ENCODE measurements around the gene TMPRSS11A.

The TMPRSS11A gene

DNA sequence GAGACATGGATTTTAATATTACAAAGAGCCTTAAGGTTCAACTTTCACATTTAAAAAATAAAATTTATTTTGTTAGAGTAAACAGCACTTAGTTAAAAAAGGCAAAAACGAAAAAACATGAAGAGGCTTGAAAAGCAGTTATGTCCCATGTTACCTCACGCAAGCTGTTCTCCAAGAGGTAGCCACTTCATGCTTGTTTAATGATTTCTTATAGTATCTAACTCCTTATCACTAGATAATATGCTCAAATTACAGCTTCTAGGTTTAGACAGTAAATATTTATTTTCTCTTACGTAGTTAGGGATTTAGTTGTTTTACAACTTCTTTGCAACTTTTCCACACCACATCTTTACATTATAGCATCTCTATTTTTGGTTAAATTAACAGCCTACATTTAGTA lies 51.7 kb downstream of the TMPRSS11A start:
- DNase-seq, result no peak

DNA sequence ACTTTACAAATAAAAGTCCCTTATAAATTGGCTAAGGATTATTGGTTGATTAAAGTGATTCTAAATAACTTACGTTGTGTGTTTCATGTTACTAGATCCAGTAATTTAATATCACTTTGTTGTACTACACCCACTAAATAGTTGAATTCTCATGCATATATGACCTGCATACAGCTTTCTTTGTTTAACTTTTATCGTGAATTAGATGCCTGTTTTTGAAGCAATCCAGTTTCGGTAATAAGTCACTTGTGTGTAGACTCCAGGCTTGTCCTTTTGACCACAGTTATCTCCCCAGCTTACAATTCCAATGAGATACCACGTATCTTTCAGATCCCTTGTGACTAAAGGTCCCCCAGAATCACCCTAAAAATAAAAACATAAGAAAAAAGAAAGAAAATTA lies 52.2 kb downstream of the TMPRSS11A start:
- no peak for DNase-seq

DNA sequence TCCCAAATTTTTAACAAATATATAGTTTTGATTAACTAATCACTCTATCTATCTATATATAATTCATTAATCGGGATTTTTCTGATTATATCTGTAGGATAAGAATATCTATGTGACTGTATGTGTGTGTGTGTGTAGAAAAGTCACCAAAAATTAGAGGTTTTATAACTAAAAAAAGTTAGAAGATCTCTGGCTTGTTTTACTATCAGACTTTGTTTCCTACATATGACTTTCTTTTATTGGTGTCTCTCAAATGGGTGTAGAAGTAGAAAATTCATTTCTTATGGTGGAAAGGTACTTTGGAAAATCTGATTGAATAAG lies 52.7 kb downstream of the TMPRSS11A start:
- no peak for DNase-seq

DNA sequence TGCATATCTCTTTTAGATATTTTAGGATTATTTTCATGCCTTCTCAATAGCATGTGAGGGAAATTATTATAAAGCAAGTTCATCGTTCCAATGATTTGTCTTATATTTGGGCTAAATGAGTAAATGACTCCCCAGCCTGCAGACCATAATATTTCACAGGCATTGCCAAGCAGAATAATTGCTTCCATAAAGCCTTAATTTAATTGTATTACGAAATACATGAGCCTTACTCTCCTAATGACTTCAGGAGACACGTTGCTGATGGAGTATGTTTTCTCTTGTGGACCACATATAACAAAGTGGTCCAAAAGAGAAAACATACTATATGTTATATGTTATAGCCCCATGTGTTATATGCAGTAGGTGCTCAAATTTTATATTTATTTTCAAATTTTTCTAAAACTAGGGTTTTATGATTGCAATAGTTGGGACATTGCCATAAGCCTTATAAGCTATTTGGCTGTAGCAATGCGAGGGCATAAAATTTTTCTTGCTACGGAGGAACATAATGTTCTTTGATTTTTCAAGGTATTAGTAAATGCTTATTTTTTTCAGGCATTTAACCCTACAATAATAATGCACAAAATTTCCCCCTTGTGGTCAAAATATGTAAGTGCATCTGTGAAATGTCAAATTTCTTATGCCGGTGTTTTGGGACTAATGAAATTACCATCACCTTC lies 53.2 kb downstream of the TMPRSS11A start:
- DNase-seq, result no peak

DNA sequence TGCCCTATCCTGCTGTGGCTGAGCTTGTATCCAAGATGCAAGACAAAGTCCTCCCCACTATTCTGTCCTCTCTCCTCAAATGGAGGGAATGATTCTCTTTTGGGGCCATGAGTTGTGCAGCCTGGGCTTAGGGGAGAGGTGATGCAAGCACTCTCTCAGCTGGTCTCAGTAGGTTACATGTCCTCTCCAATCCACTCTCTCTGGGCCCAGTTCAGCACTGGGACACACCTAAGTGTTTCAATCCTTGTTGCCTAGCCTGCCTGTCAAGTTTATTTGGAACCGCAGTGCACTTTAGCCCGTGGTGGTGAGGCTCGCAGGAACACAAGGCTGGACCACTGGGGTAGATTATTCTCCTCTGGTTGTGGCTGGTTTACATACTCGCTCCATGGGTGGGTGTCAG lies 55.6 kb downstream of the TMPRSS11A start:
- DNase-seq, result no peak

DNA sequence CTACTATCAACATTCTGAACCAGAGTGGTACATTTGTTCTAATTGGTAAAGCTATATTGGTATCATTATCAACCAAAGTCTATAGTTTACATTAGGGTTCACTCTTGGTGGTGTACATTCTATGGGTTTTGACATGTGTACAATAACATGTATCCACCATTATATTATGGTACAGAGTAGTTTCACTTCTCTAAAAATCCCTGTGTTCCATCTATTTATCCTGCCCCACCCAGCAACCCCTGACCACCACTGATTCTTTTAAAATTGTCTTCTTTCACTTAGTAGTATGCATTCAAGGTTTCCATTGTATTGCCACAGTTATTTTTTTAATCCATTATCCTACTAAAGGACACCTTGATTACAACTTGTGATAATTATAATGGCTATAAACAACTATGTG lies 64.2 kb downstream of the TMPRSS11A start:
- DNase-seq, result no peak

DNA sequence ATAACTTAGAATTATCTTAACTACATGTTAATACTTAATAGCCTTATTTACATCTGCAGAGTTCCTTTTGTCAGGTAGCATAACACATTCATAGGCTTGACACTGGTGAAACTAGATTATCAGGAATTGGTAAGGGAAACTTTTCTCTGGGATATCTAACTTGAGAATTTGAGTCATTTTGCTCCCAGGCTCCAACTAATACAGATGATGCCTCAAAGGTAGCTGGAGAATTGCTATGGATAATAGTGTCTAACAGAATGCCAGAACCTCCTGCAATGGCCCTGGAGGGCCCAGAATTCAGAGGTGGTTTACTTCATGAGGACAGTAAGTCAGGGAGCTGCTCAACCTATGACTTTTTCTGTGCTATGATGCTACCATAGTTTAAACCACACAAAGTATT lies 65.6 kb downstream of the TMPRSS11A start:
- no peak for DNase-seq

DNA sequence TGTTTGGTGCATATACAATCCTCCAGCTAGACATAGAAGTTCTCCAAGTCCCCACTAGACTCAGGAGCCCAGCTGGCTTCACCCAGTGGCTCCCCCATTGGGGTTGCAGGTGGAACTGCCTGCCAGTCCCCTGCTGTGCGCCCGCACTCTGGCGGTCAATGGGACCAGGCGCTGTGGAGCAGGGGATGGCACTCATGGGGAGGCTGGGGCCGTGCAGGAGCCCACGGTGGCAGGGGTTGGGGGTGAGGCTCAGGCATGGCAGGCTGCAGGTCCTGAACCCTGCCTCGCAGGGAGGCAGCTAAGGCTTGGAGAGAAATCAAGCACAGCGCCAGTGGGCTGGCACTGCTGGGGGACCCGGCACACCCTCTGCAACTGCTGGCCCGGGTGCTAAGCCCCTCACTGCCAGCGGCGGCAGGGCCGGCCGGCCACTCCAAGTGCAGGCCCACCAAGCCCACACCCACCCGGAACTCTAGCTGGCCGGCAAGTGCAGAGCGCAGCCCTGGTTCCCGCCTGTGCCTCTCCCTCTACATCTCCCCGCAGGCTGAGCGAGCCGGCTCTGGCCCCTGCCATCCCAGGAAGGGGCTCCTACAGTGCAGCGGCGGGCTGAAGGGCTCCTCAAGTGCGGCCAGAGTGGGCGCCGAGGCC lies 66.8 kb downstream of the TMPRSS11A start:
- DNase-seq, result no peak

DNA sequence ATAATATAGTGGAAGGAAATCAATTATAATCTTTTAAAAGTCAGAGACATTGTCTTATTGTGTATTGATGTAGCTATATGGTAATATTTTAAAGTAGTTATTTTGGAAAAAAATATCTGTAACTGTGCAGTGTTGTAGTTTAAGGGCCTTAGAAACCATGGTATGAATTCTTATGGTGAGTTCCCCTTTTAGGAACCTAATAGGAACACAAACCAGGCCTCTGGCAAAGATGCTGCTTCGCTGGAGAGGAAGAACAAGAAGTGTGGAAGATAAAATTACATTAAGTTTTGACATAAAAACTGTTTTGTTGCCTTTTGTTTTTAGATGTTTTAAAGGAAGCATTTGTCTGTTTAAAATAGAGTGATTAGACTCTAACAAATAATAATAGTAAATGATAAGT lies 68.6 kb downstream of the TMPRSS11A start:
- DNase-seq, result no peak

DNA sequence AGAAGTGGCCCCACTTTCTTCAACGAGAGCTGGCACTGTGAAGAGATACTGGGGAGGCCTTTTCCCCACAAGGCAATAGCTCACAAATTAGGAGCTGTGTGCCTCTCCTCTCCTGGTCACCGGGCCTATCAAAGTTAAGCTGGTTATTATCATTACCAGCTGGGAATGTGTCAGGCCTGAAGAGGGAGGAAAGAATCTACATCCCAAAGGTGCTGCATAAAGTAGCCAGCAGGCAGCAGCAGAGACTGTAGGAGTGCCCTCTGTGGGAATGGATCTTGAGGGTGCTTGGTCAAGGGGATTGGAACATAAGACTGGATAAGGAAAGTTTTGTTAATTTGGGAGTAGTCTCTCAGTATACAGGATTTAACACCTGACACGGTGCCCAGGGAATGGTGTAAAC lies 70.4 kb downstream of the TMPRSS11A start:
- DNase-seq, result no peak

DNA sequence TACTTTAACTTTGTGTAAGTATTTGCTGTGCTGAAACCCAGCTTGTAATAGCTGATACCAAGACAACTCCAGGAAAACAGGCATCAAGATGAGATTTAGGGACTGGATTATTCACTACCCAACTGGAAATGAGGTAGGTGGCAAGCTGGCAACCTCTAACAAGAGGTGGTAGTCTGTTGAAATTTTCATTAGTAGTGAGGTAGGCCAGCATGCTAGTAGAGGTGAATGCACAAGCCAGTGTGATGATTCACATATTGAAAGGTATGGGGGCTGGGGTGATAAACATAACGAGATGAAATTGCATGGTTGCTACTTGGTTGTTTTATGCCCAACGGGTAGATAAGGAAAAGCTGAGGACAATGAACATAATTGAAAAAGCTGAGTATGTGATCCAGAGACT lies 71.0 kb downstream of the TMPRSS11A start:
- no peak for DNase-seq

DNA sequence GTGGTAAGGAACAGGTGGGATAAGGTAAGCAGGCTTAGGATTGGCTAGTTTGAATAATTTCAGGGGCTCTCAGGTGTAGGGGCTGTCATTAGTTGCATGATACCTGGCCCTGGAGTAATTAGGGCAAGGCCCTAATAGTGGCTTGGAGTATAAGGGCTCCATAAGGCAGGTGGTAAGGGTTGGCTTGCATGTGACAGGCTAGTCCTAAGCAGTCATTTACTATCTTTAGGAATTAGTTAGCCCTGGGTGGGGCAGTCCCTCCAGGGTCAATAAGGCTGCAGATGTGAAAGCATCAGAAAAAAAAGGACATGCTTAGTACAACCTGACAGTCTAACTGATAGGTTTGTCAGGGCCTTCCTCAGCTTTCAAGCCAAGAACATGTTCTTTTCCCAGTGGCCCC lies 71.6 kb downstream of the TMPRSS11A start:
- no peak for DNase-seq

DNA sequence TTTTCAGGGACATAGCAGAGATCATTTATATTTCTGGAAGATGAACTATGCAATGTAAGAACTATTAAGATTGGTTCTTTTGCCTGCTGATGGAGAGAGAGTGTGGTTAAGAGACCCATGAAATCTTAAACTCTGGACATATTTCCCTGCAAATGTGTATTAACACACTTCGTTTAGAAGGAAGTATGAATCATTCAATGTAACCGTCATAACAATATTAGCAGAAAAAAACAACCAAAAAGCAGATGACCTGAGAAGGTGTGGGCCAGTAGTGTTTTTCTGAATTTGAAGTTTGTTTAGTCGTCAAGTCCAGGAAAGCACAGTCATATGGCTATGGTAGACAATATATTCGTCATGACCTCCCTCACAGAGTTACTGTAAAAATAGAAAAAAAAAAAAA lies 77.0 kb downstream of the TMPRSS11A start:
- no peak for DNase-seq

DNA sequence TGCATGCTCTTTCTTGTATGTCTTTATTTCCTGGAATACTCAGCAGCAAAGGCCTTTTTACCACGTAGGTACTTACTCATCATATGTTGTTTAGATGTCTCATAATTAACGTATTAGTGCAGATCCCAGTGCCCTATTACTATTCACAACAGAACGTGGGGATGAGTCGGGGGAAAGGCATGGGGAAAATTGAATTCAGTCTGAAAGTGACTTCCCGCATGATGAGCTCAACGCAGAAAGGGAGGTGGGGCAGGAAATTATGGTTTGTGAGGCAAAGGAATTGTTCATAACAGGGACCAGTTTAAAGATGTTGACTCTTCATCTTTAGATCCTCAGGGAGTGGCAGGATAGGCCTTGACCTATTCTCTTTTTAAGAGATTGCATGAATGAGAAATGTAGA lies 77.5 kb downstream of the TMPRSS11A start:
- no peak for DNase-seq

DNA sequence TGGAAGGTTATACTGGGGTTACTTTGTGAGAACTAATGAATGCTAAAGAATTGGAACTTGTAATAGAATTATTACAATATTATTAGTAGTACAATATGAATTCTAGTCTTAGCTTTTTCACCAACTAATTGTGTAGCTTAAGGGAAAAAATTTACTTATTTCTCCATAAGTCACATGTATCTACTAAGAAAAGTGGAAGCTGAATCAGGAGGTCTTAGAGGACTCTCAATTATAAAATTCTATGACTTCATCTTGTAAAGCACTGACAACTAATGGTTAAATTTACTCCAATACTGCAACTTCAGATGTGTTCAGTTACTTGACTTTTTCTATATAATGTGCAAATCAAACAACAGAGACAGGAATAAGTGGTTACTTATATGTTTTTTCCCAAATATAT lies 78.6 kb downstream of the TMPRSS11A start:
- DNase-seq, result no peak

DNA sequence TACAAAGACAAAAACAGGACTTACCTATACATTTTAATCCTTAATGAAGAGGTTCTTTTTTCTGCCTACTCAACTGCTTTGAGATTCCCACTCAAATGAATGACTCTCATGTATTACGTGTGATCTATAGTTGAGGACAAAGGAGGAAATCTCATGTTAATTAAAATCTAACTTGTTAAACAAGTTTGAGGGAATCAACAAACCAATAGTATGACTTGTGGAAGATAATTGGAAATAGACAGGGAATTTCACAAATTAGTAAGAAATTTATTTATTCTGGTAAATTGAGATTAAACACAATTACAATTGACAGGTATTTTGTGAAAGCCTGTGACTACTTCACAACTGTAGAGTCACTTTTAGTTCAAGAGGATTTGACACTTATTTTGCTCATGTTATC lies 79.4 kb downstream of the TMPRSS11A start, which contains the start of gene TMPRSS11D:
Gene TMPRSS11D, minus strand, starts transcription at position 101 of the 400 bp plus-strand sequence. Its CDS starts 69 bp downstream, at position 32.
- no peak for DNase-seq

DNA sequence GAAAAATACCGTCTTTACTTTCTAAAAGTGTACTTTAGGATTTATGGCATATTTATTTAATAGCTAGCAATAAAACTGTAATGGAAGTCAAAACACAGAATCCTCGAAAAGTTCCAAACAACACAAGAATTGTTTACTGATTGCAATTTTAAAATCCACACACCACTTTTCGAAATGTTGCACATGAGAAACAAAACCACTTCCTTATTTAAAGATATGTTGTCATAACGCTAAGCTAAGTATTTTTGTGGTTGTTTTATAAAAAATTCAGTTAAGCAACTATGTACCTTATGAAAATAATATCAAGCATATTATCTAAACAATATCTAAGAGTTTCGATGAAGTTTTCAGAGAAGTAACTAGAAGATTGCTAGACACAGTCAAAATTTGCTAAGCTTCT lies 79.8 kb downstream of the TMPRSS11A start:
- no peak for DNase-seq

DNA sequence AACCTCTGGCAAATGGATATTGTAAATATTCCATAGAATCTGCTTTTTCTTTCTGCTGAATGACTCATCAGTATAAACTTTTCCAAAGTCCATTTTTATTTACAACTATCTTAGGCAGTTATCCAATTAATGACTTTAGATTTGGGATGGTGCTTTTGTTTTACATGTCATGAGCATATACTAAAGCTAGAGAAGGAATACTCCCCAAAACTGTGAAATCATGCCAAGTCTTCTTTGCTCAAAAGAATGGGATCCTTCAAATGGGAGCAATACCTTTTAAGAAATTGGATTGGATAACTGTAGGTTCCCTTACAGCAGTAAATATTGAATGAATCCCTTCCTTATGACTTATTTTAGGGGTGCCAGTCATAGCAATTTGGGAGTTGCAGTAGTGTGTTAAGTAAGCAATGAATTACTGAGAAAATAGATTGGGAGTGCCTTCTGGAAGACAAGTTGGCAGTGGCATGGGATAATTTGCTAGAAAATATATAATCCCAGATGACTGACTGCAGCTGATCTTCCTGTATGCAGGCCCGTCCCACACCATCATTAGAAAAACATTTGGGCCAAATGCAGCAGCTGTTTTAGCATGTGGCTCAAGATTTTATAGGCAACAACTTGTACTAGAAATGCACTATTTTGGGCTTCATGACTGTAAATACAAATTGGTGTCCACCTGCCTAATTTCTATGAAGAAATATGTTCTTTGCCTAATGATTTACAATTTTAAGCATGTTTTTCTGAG lies 82.3 kb downstream of the TMPRSS11A start:
- DNase-seq, result no peak

DNA sequence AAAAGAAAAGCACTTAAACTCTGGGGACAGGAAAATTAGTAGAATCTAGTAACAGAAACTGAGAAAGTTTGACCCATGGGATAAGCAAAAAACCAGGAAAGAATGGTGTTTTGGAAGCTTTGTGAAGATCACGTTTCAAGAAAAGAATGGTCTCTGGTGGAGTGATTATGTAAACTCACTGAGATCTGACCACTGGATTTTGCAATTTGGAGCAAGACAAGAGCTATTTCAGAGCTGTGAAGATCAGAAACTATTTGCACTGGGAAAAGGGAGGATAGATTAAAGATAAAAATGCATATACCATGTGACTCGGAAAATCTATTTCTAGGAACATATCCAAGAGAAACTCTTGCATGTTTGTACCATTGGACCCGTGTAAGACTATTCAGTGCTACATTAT lies 83.8 kb downstream of the TMPRSS11A start:
- no peak for DNase-seq

DNA sequence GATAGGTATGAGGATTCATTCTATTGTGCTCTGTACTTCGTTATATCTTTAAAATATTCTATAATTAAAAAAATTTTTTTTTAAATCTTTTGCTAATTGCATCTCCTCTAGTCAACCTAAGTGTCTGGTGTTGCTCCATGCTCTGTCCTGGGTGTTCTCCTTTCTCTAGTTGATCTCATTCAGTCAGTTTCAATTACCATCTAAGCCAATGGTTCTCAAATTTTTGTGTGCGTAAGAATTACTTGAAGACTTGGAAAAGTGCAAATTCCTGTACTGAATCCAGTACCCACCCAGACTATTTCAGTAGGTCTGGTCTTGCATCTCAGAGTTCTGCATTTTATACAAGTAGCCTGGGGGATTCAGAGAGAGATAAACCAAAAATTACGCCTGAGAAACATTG lies 86.2 kb downstream of the TMPRSS11A start:
- DNase-seq, result no peak

DNA sequence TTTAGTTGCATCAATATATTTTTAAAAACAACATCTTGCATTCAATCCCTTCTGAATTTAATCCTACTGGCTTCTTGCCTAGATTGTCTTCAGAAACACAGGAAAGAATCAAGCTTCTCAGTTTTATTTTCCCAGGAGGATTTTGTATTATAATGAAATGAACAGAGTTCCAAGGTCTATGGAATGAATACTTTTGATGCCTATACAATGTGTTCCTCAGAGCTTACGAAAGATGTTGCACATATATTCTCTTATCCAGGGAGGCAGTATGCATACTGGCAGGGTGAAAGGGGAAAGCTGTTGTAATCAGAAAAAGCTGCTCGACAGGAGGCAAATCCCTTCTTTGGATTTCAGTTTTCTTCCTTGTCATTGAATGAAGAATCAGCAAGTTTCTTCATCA lies 88.3 kb downstream of the TMPRSS11A start:
- no peak for DNase-seq

DNA sequence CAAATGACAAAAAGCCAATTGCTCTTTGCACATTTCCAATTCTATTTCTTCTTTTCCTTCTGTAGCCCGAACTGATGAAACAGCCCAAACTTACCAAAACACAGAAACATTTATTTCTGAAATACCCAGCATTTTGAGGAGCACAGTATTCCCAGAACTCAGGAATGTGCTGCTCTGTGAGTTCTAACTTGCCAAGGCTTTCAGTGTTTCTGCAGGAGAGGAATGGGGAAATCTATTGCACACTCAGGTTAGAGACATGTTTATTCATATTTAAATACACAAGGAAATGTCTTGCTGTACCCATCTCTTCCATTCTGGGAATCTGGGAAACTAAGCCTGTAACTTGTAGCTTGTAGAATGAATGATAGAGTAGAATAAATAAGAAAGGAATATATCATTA lies 90.2 kb downstream of the TMPRSS11A start:
- DNase-seq, result no peak

DNA sequence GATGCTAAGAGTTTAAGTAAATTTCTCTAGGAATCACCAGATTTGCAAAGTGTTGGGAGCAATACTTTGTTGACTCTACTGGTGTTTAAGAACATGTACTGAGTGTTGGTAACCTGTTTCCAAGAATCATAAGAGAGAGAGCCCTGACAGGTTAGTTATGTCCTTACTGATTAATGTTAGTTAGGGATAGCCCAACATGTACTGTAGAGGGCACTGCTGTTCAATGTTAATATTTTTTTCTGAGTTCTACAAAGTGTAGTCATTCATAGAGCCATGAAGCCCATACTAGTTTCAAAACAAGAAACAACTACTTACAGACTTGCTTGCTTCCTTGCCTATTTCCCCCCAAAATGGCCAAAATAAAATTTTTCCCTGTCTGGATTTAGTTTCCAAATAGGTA lies 91.4 kb downstream of the TMPRSS11A start:
- no peak for DNase-seq

DNA sequence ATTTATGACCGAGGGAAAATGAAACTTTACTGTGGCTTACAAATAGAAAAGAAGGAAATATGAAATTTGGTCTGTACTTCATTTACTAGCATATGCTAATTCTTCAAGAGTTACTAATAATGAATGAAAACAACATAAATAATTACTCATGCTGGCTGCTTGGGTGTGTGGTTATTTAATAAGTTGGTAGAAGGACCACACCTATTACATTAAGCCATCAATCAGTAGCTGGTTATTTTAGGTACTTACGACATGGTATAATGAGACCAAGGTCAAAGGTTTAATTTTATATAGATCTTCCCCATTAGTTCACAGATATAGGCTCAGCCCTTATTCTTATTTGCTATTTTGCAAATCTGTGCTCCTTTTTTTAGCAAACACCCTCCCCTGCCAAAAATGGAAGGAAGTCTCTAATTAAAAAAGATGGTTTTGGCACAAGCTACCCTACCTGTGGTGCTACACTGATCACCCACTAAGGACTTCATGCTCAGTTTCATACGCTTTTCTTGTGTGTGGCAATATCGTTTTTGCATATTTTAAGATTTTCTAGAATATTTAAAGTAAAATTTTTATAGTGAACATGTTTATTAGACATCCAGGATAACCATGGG lies 93.6 kb downstream of the TMPRSS11A start:
- DNase-seq, result no peak

Data from DMS79 (cell line).